Effector memory CD4-positive, alpha-beta T cell (primary cell): ENCODE data around the gene PFDN6.
"Not testable (repeated sequence)": the region's sequence is repeated elsewhere in the genome, so short reads cannot be mapped to it uniquely, and the experiment has no call there.

ENCODE experiments used
- DNase-seq, 3 donors: peaks; one replicate each; pipeline ENCODE4 v3.0.0-alpha.2; 2020
- H3K27ac ChIP-seq: 2 replicates; pipeline ENCODE4 v1.7.0; 2013; ENCODE audit warnings: mild to moderate bottlenecking, low read length, moderate library complexity; ENCODE audit not compliant: insufficient read depth, poor library complexity, severe bottlenecking
- H3K27me3 ChIP-seq: replicated peaks from 2 replicates; pipeline ENCODE4 v1.7.0; 2013; ENCODE audit warnings: mild to moderate bottlenecking, low read length; ENCODE audit not compliant: insufficient read depth, control insufficient read depth, poor library complexity, severe bottlenecking
- H3K36me3 ChIP-seq: 2 replicates; pipeline ENCODE4 v1.7.0; 2013; ENCODE audit warnings: mild to moderate bottlenecking, low read length, moderate library complexity; ENCODE audit not compliant: control insufficient read depth, insufficient read depth
- H3K4me1 ChIP-seq: 2 replicates; pipeline ENCODE4 v1.7.0; 2013; ENCODE audit warnings: low read length, mild to moderate bottlenecking; ENCODE audit not compliant: control insufficient read depth, insufficient read depth, poor library complexity, severe bottlenecking
- H3K4me3 ChIP-seq: 2 replicates; pipeline ENCODE4 v1.7.0; 2013; ENCODE audit warnings: low read length, low read depth, mild to moderate bottlenecking; ENCODE audit not compliant: insufficient read depth, poor library complexity, severe bottlenecking
- H3K9me3 ChIP-seq: 2 replicates; pipeline ENCODE4 v1.7.0; 2013; ENCODE audit warnings: mild to moderate bottlenecking, low read length, moderate library complexity; ENCODE audit not compliant: control insufficient read depth

PFDN6 gene

GRCh38 chr6:33251395-33252012 is 37.9 kb upstream of the PFDN6 start:
- Histone ChIP-seq H3K27ac (no peak overlapping the region), H3K36me3 (peaks cover 4% of the 10 kb centered on the region), H3K27me3 (no peaks in the 10 kb centered on the region), H3K9me3 (no peaks in the 10 kb centered on the region), H3K4me3 (no peak overlapping the region), H3K4me1 (peaks cover 24% of the 10 kb centered on the region)
- DNase-seq = no peak

GRCh38 chr6:33252759-33253158 is 36.6 kb upstream of the PFDN6 start:
- Histone ChIP-seq H3K4me3 (no peak overlapping the region), H3K9me3 (no peaks in the 10 kb centered on the region), H3K36me3 (peaks cover 4% of the 10 kb centered on the region), H3K27ac (no peak overlapping the region), H3K27me3 (no peaks in the 10 kb centered on the region), H3K4me1 (peaks cover 24% of the 10 kb centered on the region)
- DNase-seq = no peak

DNA sequence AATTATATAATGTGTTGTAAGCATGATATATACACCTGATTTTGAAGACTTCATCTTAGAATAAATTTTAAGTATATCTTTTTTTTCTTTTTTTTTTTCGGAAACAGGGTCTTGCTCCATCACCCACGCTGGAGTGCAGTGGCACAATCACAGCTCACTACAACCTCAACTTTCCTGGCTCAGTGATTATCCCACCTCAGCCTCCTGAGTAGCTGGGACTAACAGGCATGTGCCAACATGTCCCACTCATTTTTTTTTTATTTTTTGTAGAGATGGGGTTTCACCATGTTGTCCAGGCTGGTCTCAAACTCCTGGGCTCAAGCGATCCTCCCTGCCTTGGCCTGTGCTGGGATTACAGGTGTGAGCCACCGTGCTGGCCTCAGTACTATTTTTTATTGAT is 34.8 kb upstream of the PFDN6 start:
- H3K4me1 ChIP-seq = peaks cover 11% of the 10 kb centered on the region
- H3K27me3 ChIP-seq = no peaks in the 10 kb centered on the region
- H3K9me3 ChIP-seq = no peaks in the 10 kb centered on the region
- H3K27ac ChIP-seq = no peak overlapping the region
- DNase-seq = no peak
- H3K4me3 ChIP-seq = no peak overlapping the region
- H3K36me3 ChIP-seq = peaks cover 8% of the 10 kb centered on the region

DNA sequence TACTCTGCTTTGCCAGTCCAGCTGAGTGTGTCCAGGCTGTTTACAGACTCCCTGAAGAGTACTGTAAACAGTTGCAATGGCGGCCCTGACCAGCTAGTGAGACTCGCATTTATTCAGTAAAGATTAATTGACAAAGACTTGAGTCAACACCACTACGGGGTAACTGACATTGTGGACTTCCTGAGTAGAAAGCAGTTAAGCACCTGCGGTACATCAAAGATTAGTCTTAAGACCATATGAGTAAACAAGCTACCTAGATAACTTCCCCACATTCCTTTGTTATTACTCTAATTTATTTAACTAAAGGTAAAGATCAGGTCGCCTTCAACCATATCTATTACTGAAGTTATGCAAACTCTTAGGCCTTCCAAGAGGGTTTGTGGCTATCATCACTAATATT is 30.4 kb upstream of the PFDN6 start:
- peaks cover 23% of the 10 kb centered on the region for H3K36me3 ChIP-seq
- H3K4me1 ChIP-seq = no peaks in the 10 kb centered on the region
- no peak overlapping the region for H3K27ac ChIP-seq
- DNase-seq = no peak
- no peaks in the 10 kb centered on the region for H3K27me3 ChIP-seq
- no peak overlapping the region for H3K4me3 ChIP-seq
- H3K9me3 ChIP-seq = no peaks in the 10 kb centered on the region

- not testable (repeated sequence) for H3K4me1 ChIP-seq, DNase-seq, H3K27me3 ChIP-seq, H3K27ac ChIP-seq, H3K4me3 ChIP-seq, H3K9me3 ChIP-seq
- peaks cover 40% of the 10 kb centered on the region for H3K36me3 ChIP-seq
These were observed 26.9 kb upstream of the PFDN6 start for GRCh38 chr6:33262490-33262889.

- no peaks in the 10 kb centered on the region for H3K9me3 ChIP-seq
- H3K27ac ChIP-seq = no peak overlapping the region
- no peaks in the 10 kb centered on the region for H3K4me1 ChIP-seq
- H3K4me3 ChIP-seq = no peak overlapping the region
- H3K36me3 ChIP-seq = peaks cover 53% of the 10 kb centered on the region
- H3K27me3 ChIP-seq = no peaks in the 10 kb centered on the region
- no peak for DNase-seq
These were observed 25.4 kb upstream of the PFDN6 start for GRCh38 chr6:33264015-33264414.

- peak overlapping the region; percentile 93 for H3K27ac ChIP-seq
- no peak for DNase-seq
- peak overlapping the region; percentile 79 for H3K4me3 ChIP-seq
- no peaks in the 10 kb centered on the region for H3K27me3 ChIP-seq
- peaks cover 29% of the 10 kb centered on the region for H3K4me1 ChIP-seq
- H3K9me3 ChIP-seq = no peaks in the 10 kb centered on the region
- peaks cover 45% of the 10 kb centered on the region for H3K36me3 ChIP-seq
These were observed 18.3 kb upstream of the PFDN6 start for GRCh38 chr6:33271117-33271467.

- H3K36me3 ChIP-seq = peaks cover 40% of the 10 kb centered on the region
These were observed 17.7 kb upstream of the PFDN6 start, which contains the start of the genes RPS18 and VPS52 for GRCh38 chr6:33271468-33272274. Gene RPS18 (plus strand): TSS chr6:33272075. CDS start chr6:33272120, 45 bp downstream. Gene VPS52 (minus strand): TSS chr6:33271876. CDS start chr6:33271675, 201 bp downstream.

DNA sequence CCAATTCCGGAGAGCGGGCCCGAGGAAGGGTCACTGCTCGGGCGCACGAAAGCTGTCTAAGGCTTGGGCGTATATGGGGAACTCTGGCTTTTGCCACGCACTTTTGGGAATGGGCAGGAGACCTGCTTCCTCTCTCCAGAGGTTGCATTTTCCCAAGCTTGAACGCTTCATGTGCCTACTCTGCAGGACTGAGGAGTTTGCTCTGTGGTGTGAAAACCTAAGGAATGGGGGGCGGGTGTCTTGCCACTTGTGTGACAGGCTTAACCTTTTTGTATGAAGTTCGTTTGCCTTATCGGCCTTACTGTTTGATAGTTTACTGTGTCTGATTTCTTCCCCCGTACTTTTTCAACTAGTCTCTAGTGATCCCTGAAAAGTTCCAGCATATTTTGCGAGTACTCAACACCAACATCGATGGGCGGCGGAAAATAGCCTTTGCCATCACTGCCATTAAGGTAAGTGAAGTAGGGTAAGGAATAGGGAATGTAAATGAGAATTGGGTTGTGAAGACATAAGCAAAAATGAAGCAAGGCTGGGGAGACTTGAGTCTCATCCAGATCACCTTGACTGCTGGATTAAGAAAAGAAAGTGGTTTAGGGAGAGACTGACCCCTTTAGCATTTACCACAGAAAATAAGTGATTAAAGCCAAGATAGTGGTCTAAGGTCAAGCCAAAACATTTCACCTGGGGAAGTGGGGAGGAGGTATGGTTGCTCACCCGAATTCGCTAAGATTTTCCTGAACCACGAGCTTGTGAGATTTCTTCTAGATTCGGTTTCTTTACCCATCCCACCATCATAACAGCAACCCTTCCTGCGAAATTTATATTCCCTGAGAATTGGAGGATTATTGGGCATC is 16.9 kb upstream of the PFDN6 start:
- no peak for DNase-seq
- Histone ChIP-seq H3K27me3 (no peaks in the 10 kb centered on the region), H3K4me1 (peaks cover 41% of the 10 kb centered on the region), H3K27ac (peak overlapping the region; percentile 93), H3K4me3 (peak overlapping the region; percentile 79), H3K9me3 (no peaks in the 10 kb centered on the region), H3K36me3 (peaks cover 32% of the 10 kb centered on the region)

More at GRCh38 chr6:33271468-33272274, 17.7 kb upstream of the PFDN6 start, which contains the start of the genes RPS18 and VPS52:
- Histone ChIP-seq H3K9me3 (no peaks in the 10 kb centered on the region), H3K27ac (peak within 1 kb of the TSS; percentile 93), H3K4me3 (peak within 1 kb of the TSS; percentile 79), H3K4me1 (peaks cover 34% of the 10 kb centered on the region), H3K27me3 (no peaks in the 10 kb centered on the region)
- peak; percentile 85 to 92 (median 89) for DNase-seq
